Limb (tissue), 2 donors: ENCODE measurements around the gene TCP11L2.
"Not testable (repeated sequence)": the region's sequence is repeated elsewhere in the genome, so short reads cannot be mapped to it uniquely, and the experiment has no call there.

Experiments
- DNase-seq, 2 donors: peaks; one replicate each; pipeline ENCODE4 v3.0.0-alpha.2; 2016; ENCODE audit errors: extremely low spot score in 2 of 2

Gene TCP11L2

GRCh38 chr12:106343214-106343528, 40.6 kb downstream of the TCP11L2 start:
- peak in 1 of 2 donors; percentile 2 for DNase-seq

GRCh38 chr12:106344131-106344530, 41.6 kb downstream of the TCP11L2 start:
- no peak for DNase-seq

GRCh38 chr12:106345746-106346145, 43.2 kb downstream of the TCP11L2 start:
- no peak for DNase-seq

GRCh38 chr12:106348411-106348810, 45.9 kb downstream of the TCP11L2 start:
- DNase-seq, result no peak

- DNase-seq, result no peak
These were observed 50.6 kb downstream of the TCP11L2 start for GRCh38 chr12:106353175-106353574.

GRCh38 chr12:106357549-106358395, 55.2 kb downstream of the TCP11L2 start, which contains the start of gene POLR3B:
TSS of gene POLR3B (plus strand) at chr12:106357748. CDS start at chr12:106357880, 132 bp downstream.
- DNase-seq, result peak; percentile 97 to 98

- DNase-seq, result peak in 1 of 2 donors; percentile 49
These were observed 56.1 kb downstream of the TCP11L2 start for GRCh38 chr12:106358396-106359241.

- no peak for DNase-seq
These were observed 57.3 kb downstream of the TCP11L2 start for GRCh38 chr12:106359646-106360399.

- no peak for DNase-seq
These were observed 58.0 kb downstream of the TCP11L2 start for GRCh38 chr12:106360400-106360994.

- no peak for DNase-seq
These were observed 60.4 kb downstream of the TCP11L2 start for GRCh38 chr12:106362971-106363370.

GRCh38 chr12:106364261-106364660, 61.7 kb downstream of the TCP11L2 start:
- no peak for DNase-seq

- no peak for DNase-seq
These were observed 67.3 kb downstream of the TCP11L2 start for GRCh38 chr12:106369624-106370346.

GRCh38 chr12:106378788-106379187, 76.3 kb downstream of the TCP11L2 start:
- no peak for DNase-seq

- DNase-seq, result no peak
These were observed 78.4 kb downstream of the TCP11L2 start for GRCh38 chr12:106380954-106381353.

- DNase-seq, result not testable (repeated sequence)
These were observed 79.3 kb downstream of the TCP11L2 start for GRCh38 chr12:106381866-106382265.

- DNase-seq, result no peak
These were observed 84.4 kb downstream of the TCP11L2 start for GRCh38 chr12:106386813-106387535.

GRCh38 chr12:106387848-106388377, 85.4 kb downstream of the TCP11L2 start:
- no peak for DNase-seq

- DNase-seq, result peak in 1 of 2 donors; percentile 35
These were observed 86.6 kb downstream of the TCP11L2 start for GRCh38 chr12:106389151-106389550.

- DNase-seq, result no peak
These were observed 90.2 kb downstream of the TCP11L2 start for GRCh38 chr12:106392759-106393158.
